CD4-positive, alpha-beta T cell treated with Interleukin-4 for 1 hour (primary cell): Measurements from ENCODE around the gene PPARG.
"Not testable (repeated sequence)": the region's sequence is repeated elsewhere in the genome, so short reads cannot be mapped to it uniquely, and the experiment has no call there.

ENCODE experiments used
- DNase-seq, 2 donors: peaks; one replicate each; pipeline ENCODE4 v3.0.0-alpha.2; 2020 to 2022

Gene PPARG

GRCh38 chr3:12445523-12446240, 156.8 kb downstream of the PPARG start:
- no peak for DNase-seq

- no peak for DNase-seq
These were observed 157.4 kb downstream of the PPARG start for GRCh38 chr3:12446298-12446697.

DNA sequence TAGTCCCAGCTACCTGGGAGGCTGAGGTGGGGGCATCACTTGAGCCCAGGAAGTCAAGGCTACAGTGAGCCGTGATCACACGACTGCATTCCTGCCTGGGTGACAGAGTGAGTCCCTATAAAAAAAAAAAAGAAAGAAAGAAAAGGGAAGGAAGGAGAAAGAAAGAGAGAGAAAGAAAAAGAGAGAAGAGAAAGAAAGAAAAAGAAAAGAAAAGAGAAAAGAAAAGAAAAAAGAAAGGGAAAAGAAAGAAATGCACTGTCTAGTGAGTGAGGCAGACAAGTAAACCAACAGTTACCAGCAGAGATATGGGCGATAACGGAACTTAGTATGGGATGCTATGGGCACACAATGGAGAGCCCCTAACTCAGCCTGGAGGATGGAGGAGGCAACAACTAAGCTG, 158.2 kb downstream of the PPARG start:
- DNase-seq = no peak

GRCh38 chr3:12448404-12449202, 159.7 kb downstream of the PPARG start:
- DNase-seq = not testable (repeated sequence)

DNA sequence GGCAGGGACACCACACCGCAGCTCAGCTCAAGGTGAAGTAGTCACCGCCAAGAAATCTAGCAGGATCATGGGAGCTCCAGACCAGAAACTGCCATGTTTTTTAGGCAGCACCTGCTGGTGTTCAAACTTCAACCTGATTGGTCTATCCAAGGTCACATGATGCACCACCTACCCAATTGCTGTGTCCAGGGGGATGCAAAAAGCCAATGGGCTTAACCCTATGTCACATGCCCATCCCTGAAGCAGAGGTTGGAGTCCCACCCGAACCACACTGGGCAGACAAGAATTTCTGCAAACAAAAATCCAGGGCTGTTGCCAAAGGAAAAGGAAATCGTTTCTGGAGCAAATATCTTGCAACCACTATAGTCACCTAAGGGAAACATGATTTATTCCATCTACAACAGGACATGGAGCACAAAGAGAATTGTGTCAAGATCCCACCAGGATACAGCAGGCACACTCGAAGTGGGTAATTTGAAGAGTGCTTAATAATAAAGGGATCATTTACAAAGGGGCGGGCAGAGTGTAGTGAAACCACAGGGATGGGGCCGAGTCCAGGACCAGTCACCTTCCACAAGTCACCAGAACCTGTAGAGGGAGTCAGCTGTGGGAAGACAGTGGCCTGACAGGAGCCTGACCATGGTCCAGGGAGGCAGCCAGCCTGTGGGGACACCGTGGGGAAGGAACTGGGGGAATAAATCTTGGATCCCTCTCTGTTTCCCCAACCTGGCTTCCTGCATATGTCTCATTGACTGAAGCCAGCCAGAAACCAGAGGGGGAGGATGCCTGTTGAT, 161.2 kb downstream of the PPARG start:
- no peak for DNase-seq

DNA sequence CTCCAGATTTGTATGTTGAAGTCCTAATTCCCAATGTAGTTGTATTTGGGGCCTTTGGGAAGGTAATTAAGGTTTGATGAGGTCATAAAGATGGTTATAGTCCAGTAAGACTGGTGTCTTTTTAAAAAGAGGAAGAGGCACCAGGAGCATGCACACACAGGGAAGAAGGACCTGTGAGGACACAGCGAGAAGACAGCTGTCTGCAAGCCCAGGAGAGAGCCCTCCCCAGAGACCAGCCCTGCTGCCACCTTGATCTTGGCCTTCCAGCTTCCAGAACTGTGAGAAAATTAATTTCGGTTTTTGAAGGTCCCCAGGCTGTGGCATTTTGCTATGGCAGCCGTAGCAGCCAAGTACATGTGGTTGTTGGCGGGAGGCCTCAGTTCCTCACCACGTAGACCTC, 162.6 kb downstream of the PPARG start:
- no peak for DNase-seq

GRCh38 chr3:12451960-12452359, 163.1 kb downstream of the PPARG start:
- no peak for DNase-seq

DNA sequence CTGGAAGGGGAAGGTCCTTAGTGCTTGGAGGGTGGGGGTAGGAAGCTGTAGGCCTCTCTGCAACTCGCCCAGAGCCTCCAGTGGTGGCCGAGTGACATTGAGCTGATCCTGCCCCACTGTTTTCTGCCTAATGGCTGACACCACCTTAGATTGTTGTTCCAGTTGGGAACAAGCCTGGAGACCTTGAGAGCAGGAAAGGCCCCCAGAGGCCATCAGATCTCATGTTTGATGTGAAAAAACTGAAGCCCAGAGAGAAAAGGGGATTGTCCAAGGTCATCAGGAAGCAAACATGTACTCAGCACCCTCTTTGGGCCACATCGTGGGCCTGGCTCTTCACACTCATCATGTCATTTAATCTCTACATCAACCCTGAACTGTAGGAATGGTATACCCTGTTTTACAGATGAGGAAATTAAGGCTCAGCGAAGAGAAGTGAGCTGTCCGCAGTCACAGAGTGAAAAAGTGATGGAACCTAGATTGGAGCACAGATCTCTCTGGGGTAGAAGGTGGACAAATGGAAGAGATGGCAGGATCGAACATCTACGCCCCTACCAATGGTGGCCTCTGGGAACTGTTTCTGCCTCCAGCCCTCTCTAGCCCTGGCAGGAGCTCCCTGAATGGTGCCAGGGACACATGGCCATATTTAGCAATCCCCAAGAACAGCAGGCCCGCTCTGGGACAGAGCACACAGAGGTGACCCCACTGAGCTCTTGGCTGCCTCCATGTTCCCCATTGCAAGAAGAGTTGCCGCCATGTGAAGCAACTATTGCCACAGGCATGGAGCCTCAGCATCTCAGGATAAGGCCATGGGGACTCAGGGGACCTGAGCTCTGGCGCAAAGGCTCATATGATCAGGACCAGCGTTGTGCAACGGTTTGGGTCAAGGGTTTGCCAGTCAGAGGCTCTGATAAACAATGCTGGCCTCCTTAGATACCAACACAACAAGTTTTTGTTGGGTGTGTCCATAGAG, 163.8 kb downstream of the PPARG start:
- DNase-seq = no peak

DNA sequence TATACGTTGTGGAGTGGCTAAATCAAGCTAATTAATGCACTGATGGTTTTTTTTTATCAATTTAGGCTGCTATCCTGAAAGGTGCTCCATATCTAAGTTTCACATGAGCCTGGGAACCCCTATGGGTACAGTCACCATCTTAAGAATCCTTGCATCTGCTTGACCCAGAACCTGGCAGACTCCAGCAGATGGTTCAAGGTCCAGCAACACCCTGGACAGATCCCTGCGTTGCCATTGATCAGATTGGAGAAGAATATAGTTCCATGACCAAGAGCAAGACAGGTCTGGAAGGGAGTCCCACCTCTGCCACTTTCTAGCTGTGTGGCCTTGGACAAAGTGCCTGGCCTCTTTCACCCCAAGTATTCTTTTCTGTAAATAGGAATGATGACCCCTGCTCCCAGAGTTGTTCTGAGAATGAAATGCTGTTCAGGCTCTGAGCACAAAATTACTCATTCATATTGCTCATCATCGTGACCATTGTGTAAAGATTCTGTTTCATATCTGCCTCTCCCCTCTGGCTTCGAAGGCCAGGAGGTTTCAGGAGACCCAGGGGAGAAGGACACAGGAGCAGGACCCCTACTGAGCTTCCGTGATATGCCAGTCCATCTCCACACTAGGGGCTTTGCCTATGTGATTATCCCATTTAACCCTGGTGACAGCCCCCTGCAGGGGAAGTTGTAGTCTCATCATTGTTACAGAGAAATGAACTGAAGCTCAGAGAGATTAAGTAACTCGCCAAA, 165.4 kb downstream of the PPARG start:
- no peak for DNase-seq

DNA sequence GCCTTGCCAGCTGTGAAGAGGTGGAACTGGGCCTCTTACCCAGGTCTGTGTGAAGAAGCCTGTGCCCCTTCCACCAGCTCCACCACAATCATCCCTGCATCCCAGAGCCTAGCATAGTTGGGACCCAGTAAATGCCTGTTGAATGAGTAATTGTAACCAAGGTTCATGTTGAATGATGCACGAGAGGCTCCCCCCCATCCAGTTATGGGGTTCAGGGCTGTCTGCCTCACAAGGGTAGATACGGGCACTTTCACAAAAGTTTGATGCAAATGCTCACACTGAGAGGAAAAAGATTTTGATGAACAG, 165.9 kb downstream of the PPARG start:
- DNase-seq = no peak

GRCh38 chr3:12455740-12456139, 166.9 kb downstream of the PPARG start:
- no peak for DNase-seq

GRCh38 chr3:12456441-12456840, 167.6 kb downstream of the PPARG start:
- no peak for DNase-seq

DNA sequence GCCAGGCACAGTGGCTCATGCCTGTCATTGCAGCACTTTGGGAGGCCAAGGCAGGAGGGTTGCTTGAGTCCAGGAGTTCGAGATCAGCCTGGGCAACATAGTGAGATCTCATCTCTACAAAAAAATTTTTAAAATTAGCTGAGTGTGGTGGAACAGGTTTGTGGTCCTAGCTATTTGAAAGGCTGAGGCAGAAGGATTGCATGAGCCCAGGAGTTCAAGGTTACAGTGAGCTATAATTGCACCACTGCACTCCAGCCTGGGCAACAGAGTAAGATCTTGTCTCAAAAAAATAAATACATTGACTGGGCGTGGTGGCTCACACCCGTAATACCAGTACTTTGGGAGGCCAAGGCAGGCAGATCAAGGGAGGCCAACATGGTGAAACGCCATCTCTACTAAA, 168.5 kb downstream of the PPARG start:
- not testable (repeated sequence) for DNase-seq

GRCh38 chr3:12458901-12459300, 170.0 kb downstream of the PPARG start:
- peak in 1 of 2 donors; percentile 71 for DNase-seq

- DNase-seq = no peak
These were observed 171.3 kb downstream of the PPARG start for GRCh38 chr3:12460127-12460526.

DNA sequence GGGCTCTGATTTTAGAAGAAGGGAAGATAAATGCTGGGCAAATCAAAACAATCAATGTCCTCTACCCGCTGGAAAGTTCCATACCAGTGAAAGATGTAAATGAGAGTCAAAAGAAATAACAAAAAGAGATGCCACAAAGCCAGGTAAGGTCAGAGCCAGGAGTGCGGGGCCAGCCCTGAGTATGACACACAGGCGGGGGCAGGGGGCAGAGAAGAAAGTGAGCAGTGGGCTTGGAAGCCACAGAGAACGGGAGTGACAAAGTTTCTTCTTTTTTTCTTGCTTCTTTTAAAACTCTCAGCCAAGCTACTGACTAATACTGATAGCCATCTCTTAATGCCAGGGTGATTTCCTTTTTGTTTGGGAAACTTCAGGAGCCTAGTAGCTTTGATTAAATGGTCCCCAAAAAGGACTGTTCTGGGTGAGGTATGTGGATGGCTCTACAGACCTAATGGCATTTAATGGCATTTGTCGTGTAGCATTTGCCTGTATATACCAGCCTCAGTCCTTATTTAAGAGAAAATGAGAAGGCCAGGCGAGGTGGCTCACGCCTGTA, 172.3 kb downstream of the PPARG start:
- no peak for DNase-seq

- peak in 1 of 2 donors; percentile 38 for DNase-seq
These were observed 173.5 kb downstream of the PPARG start for GRCh38 chr3:12462159-12462947.

DNA sequence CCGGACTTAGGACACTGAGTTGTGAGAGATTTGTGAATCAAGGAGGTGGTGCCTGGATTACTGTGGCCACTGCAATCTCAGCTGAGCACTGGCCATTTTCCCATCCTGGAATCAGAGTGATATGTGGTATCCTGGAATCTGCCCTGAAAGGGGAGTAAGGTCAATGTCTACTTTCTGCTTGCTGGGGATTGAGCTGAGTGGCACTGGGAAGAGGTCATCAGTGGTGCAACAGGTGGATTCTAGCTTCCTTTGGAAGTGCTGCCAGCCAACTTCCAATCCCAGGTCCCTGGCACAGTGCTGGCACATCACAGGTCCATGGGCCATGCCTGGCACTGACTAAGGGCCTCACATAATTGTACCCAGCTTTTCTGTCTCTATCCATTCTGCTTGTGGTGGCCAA, 174.8 kb downstream of the PPARG start:
- no peak for DNase-seq

DNA sequence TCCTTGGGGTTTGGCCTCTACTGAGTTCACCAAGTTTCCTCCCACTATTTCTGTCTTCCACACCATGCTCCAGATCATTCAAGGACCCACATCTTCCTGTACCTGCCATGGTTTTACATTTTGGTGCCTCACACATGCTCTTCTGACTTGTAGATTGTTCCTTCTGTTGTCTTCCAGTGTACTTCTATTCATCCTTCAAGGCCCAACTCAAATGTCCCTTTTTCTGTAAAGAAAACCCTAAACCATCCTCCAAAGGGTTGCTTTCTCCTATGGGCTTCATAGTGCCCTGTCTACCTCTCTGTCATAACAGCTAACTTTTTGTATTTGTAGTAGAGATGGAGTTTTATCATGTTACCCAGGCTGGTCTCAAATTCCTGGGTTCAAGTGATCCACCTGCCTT, 175.3 kb downstream of the PPARG start:
- DNase-seq = no peak

- no peak for DNase-seq
These were observed 176.4 kb downstream of the PPARG start for GRCh38 chr3:12465151-12465835.
